ENCODE data around the gene DDX27.
"Not testable (repeated sequence)": the region's sequence is repeated elsewhere in the genome, so short reads cannot be mapped to it uniquely, and the experiment has no call there.

The DDX27 gene

DNA sequence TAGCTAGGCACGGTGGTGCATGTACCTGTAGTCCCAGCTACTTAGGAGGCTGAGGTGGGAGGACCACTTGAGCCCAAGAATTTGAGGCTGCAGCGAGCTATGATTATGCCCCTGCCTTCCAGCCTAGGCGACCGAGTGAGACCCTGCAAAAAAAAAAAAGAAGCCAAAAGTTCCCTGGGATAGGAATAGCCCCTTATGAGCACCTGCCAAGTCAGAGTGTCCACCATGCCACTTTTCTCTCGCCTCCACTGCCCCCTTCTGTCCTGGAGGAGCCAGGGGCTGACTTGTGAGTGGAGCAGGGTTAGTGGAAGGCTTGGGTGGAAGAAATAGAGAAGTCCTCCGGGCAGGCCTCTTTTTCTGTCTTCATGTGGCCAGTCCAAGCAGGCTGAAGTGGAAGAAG is 12.1 kb upstream of the DDX27 start:
- DNase-seq (ENCODE audit: low read depth in 2 of 2), result no peak

DNA sequence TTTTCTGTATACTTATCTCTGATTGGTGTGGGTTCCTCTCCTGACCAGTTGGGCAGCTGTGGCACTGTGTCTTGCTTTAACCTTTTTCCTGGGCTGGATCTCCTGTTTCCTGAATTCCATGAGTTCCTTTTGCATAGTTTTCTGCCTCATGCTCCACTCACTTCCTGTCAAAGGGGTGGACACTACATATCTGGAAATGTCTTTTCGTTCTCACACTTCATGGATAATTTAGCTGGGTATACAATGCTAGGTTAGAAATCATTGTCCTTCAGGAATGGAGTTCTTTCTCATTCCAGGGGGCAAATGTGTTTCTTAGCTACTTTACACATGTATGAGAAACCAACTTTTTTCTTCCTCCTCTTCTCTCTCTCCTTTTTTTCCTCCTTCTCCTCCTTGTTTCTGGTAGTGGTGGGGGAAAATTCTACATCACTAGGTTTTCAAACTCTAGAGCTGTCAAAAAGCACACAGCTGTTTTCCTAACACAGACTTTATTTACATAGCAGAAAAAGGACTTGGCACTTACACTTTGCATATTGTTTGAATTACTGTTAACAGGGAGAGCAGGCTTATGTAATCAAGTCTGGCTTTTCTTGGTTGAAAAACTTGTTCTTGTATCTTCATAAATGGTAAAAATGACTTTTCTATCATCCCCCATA is 9.0 kb upstream of the DDX27 start:
- no peak for DNase-seq (ENCODE audit: low read depth in 2 of 2)

DNA sequence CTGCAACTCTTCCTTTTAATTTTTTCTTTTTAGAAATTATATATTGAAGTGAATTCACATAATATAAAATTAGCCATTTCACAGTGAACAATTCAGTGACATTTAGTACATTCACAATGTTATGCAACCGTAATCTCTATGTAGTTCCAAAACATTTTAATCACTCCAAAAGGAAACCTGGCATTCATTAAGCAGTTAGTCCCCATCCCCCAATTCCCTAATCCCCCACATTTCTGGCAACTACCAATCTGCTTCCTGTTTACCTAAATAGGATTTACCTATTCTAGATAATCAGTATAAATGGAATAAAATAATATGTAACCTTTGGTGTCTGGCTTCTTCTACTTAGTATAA is 8.5 kb upstream of the DDX27 start:
- no peak for DNase-seq (ENCODE audit: low read depth in 2 of 2)

DNA sequence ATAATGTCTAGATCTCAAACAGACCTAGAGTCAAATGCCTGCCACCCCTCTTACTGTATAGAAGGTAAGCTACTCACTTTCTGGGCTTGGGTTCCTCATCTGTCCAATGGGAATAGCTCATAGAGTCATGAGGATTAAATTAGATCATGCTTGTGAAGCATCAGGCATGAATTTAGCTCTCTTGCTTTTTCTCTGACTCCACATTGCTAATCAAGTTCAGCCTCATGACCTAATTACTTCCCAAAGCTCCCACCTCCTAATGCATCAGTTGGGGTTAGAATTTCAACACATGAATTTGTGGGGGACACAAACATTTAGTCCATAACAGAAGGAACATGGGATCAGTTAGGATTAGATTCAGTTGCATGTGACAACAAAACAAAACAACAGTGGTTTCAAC is 4.6 kb upstream of the DDX27 start:
- no peak for DNase-seq (ENCODE audit: low read depth in 2 of 2)

DNA sequence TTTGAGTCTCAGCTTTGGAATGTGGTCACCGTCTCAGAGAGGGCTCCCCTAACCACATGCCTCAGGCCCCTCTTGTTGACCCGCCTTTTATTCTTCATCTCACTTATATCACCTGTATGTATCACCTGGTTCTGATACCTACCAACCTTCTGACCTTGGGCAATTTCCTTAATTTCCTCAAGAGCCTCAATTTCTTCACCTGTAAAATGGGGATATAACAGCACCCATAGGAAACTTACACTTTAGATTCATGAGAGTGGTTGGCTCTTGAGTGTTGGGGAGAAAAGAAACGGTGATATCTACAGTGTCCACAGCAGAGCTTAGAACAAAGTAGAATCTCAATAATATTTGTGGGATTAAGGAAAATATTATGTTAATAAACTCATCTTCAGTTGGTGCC is 4.0 kb upstream of the DDX27 start:
- no peak for DNase-seq (ENCODE audit: low read depth in 2 of 2)

DNA sequence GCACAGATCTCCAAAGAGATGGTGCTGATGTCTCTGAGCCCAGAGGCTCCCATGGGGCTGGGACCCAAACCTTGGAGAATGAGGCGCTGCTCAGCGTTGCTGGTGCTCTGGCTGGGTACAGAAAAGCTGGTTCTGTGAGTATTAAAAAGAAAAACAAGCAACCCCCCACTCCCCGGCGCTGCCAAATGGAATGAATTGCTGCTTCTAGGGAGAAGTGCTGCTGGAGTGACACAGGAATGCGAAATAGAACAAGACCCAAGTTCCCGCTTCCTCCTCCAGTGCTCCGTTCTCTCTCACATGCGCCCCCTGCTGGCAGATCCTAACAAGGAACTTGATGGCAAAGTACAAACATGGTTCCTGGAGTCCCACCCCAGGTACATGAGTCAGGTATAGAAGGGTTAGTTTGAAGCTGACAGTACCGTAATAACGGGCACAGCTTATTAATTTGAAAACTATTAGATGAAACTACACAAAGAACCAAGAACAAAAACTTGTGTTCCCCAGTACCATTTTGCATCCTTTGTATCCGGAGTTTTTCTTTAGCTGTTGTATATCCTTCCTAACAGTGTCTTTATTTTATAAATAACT is 2.1 kb upstream of the DDX27 start:
- DNase-seq (ENCODE audit: low read depth in 2 of 2), result peak; percentile 85 to 99

DNA sequence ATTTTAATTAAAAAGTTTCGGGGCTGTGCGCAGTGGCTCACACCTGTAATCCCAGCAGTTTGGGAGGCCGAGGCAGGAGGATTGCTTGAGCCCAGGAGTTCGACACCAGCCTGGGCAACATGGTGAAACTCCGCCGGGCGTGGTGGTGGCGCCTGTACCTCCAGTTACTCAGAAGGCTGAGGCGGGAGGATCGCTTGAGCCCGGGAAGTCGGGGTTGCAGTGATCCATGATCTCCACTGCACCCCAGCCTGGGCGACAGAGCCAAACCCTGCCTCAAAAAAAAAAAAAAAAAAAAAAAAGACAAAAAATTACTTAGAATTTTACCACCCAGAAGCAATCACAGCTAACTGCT is 501 bp upstream of the DDX27 start:
- DNase-seq (ENCODE audit: low read depth in 2 of 2), result not testable (repeated sequence)

DNA sequence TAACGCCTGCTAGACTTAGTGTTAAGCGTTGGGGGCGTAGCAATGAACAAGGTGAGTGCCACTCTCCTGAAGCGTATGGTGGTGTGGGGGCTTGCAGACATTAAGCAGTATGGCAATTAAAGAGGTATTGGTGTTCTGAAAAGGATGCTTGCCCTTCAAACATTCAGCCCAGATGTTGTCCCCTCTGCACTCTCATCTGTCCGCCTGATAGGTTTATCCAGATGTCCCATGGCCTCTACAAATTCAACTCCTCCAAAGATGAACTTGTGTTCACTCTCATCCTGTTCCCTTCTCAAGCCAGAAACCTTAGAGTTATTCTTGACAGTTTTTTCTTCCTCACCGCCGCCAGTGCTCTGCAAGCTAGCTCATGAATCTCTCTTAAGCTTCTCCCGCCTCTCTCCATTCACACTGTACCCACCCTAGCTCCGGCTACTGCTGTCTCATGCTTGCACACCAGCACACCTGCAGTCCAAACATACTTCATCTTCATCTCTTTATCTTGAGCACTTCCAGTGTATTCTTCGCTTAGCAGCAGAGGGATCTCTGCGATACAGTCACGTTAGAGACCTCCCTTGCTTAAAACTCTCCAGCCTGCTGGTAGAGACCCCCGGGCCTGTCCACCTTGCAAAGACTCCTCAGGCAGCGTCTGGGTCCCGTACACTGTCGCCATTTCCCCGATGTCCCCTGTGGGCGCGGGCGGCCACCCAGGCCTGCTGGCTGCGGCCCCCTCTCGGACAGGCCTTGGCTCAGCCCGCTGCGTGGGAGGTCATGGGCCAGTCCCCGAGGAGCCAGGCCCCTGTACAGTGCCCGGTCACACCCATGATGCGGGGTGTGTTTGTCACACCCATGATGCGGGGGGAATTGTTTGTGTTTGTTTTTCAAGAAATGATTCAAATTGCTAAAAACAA is 962 bp downstream of the DDX27 start:
- DNase-seq (ENCODE audit: low read depth in 2 of 2), result no peak

DNA sequence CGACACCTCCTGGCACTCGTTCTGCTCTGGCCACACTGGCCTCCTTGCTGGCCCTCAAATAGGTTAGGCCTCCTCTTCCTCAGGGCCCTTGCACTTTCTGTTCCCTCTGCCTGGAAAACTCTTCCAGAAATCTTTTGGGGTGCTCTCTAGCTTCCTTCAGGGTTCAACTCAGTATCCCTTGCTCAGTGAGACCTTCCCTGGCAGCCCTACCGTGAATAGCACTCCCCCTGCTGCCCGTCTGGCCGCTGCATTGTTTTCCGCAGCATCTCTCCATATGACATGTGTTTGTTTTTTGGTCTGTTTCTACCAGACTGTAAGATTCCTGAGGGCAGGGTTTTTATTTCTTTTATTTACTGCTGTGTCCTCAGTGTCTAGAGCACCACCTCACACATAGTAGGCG is 6.7 kb downstream of the DDX27 start:
- no peak for DNase-seq (ENCODE audit: low read depth in 2 of 2)

DNA sequence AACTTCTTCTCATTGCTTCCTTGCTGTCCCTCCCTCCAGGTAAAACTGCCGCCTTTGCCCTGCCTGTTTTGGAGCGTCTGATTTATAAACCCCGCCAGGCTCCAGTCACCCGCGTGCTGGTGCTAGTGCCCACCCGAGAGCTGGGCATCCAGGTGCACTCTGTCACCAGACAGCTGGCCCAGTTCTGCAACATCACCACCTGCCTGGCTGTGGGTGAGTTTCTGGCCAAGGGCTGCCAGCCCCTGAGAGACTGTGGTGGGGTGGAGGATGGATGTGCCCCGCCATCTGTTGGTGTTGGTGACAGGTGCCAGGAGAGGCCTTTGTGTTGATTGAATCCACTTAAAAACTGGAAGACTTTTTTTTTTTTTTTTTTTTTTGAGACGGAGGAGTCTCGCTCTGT is 9.5 kb downstream of the DDX27 start:
- DNase-seq (ENCODE audit: low read depth in 2 of 2), result no peak

DNA sequence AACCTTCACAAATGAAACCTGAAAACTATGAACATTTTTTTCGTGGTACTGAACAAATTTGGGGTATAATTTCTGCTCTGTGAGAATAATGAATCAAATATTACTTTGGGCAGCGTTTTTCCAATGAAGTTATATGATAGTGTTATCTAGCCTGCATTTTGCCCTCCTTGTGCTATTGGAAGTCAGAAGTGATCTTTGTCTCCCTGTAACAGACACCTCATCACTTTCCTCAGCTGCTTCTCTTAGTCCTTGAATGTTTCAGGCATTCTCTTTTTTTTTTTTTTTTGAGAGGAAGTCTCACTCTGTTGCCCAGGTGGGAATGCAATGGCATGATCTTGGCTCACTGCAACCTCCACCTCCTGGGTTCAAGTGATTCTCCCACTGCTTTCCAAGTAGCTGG is 10.2 kb downstream of the DDX27 start:
- no peak for DNase-seq (ENCODE audit: low read depth in 2 of 2)

DNA sequence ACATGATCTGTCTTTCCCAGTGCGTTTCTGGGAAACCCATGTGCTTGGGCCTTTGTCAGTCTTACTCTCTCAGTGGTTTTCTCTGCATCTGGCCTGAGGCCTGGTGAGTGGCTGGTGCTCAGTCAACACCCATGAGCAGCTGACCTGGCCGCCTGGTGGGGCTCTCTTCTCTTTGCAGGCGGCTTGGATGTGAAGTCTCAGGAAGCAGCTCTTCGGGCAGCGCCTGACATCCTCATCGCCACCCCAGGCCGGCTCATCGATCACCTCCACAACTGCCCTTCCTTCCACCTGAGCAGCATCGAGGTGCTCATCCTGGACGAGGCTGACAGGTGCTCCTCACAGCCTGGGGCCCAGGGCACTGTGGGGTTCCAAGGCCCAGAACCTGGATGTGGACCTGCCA is 10.8 kb downstream of the DDX27 start:
- no peak for DNase-seq (ENCODE audit: low read depth in 2 of 2)

DNA sequence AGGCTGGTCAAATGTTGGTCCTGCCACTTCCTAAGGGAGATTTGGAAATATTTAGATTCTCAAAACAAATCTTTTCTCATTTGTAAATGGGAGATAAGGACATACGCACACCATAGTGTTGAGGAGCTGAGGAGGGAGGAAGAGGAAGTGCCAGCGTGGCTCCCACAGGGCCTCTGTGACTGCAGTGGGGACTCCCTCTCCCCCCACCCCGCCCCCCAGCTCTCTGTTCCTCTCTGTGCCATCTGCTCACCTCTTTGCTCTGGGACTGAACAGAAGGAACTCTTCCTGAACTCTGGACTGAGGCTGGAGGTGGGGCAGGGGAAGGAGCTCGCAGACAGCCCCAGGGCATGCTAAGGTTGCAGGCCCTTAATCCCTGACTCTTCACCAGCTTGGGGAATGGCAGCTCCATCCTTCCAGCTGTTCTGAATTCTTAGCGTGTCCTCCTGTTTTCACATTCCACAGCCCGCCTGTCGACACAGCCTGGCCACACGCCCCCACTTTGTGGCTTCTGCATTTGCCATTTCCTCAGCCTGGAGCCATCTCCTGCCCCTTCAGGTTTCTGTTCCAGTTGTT is 11.4 kb downstream of the DDX27 start:
- DNase-seq (ENCODE audit: low read depth in 2 of 2), result no peak

DNA sequence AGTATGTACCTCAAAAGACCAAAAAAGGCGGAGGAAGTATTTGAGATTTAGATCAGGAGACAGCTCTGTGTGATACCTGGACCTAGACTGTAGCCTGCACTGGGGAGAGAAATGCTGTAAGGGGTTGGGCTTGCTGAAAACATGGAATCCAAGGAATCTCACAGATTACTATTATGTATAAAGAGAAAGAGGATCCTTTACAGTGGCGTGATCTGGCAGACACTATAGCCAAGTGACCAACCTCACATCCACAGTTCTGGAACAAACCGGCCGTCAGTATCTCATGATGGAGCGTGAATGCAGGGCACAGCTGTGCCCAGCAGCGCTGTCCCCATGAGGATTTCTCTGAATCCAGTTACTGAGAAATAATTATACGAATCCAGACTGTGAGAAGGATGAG is 12.3 kb downstream of the DDX27 start:
- DNase-seq (ENCODE audit: low read depth in 2 of 2), result no peak

DNA sequence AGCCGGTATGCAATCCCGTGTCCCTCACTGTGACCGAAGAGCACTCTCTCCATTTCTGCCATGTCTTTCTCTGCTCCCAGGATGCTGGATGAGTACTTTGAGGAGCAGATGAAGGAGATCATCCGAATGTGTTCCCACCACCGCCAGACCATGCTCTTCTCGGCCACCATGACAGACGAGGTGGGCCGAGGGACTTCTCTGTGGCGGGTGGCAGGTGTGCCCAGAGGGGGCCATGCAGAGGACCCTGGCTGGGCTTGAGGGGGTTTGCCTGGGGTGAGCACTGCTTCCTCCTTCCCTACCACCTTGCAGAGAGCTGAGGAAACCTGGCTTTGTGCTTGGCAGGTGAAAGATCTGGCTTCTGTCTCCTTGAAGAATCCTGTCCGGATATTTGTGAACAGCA is 14.0 kb downstream of the DDX27 start:
- no peak for DNase-seq (ENCODE audit: low read depth in 2 of 2)

DNA sequence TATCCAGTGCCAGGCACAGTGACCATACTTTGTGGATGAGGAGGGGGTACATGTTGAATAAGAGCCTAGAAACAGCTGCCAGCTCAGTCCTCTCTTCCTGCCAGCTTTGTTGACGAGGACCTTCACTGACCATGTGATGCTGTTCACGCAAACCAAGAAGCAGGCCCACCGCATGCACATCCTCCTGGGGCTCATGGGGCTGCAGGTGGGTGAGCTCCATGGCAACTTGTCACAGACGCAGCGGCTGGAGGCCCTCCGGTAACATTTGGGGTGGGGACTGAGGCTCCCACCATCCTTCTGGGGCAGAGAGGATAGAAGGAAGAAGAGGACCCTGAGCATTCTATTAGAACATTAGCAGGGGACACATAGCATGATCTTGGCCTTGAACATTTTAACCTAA is 15.6 kb downstream of the DDX27 start:
- no peak for DNase-seq (ENCODE audit: low read depth in 2 of 2)

DNA sequence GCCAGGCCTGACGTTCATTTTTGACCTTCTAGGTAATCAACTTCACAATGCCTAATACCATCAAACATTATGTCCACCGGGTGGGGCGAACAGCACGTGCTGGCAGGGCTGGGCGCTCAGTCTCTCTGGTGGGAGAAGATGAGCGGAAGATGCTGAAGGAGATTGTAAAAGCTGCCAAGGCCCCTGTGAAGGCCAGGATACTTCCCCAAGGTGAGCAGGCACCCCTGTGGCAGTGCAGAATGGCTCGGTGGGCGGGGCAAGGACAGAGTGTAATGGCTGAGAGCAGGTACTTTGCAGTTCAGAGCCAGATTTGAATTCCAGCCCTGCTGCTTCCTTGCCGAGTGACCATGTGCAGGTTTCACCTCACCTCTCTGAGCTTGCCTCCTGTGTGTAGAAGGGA is 17.1 kb downstream of the DDX27 start:
- DNase-seq (ENCODE audit: low read depth in 2 of 2), result no peak

DNA sequence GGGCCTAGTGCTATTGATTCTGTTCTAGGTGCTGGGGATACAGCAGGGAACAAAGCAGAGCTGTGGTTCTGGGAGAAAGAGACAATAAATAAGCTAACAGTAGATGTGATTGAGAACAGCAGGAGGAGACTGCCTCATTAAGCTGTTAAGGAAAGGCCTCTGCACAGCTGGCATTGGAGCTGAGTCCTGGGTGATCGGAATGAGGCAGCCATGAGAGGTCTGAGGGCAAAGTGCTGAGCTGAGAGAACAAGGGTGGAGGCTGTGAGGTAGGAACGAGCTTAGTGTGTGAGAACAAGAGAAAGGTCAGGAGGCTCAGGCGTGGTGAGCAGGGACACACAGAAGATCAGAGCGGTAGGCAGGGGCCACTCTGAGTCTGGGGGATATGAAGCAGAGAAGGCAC is 18.3 kb downstream of the DDX27 start:
- no peak for DNase-seq (ENCODE audit: low read depth in 2 of 2)

DNA sequence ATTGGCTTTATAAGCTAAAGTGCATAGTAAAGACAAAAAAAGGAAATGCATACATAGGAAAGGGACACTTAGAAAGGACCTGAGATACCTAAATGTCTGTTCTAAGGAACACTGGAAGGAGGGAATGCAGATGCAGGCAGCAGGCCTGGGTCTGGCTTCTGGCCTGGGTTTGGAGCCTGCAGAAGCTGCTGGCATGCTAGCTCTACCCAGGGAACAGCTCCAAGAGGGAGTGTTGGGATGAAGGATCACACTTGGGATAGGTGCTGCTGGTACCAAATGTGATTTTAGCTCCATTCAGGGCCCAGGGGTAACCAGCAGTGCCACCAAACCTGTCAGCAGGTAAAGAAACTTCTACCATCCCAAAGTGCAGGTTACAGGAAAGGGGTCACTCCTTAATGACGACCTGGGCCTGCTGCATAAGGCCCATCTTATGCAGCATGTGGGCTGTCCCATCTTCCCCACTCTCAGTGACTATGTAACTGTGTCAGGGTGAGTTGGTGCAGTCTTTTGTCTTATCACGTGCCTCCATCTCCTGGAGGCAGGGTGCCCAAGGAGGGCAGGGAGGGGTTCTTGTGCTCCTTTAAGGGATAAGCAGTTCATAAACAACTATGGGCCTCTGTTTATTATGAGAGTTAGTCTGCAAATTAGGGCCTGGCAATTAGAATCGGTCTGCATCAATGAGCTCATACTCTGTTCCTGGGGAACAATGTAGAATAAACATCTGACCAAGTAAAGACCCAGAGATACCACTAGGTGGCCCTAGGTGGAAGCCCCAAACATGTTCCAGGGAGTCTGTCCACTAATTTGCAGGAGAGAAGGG is 26.9 kb downstream of the DDX27 start:
- no peak for DNase-seq (ENCODE audit: low read depth in 2 of 2)

DNA sequence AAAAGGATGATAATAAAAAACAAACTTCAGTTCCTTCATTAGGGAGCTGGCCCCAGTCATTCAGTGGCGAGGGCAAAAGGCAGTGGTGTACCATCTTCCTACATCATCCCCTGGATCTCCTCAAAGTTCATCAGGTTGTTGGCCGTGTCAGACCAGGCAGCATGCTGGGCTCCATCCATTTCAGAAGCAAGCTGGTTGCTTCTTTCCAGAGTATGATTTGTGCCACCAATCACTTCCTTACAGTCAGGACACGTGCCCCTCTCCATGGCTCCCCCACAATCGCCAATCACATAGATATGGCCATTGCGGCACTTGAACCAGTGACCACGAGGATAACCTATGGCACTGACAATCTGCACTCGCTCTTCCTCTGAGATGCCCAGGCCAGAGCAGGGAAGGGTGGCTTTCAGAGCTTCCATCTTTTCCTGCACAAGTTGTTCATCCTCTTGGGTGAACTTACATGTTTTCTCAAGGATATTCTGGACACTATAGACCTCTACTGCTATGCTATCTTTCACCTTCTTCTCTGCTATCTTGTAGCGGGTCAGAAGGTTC is 28.0 kb downstream of the DDX27 start:
- DNase-seq (ENCODE audit: low read depth in 2 of 2), result no peak

DNA sequence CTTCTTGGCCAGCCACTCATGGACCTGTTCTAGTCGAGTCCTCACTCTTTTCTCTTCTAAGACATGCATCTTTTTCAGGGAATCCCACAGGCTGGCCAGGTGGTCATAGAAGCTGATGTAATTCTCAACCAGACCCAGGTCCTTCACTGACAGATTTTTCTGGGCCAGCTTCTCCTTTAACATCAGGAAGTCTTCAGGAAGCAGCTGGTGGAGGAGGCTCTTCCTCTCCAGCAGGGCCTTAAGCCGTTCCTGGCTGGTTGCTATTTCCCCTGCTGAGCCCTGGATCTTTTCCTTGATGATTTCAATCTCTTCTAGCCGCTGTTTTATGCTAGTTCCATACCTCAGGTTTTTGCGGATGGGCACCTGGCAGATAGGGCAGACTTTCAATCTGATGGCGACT is 28.6 kb downstream of the DDX27 start:
- DNase-seq (ENCODE audit: low read depth in 2 of 2), result no peak

DNA sequence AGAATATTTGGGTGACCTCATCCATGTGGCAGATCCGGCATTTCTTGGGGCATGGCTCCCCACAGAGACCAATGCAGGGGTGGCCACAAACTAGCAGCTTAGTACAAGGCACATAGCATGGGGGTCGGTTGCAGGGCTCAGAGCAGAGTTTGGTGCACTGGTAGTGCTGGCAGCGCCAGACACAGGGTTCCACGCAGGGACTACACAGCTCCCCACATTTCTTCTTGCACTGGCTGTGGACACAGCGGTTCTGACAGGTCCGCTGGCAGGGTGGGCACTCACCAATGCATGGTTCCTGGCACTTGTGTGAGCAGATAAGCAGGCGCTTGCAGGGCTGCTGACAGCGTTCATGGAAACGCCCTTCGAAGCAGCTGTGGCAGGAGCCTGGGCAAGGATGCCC is 29.1 kb downstream of the DDX27 start:
- DNase-seq (ENCODE audit: low read depth in 2 of 2), result no peak

Measured in stimulated activated CD4-positive, alpha-beta T cell treated with anti-CD3 and anti-CD28 coated beads, Interleukin-12 subunit alpha, Interleukin-12 subunit beta, amount 100 ng/mL, for 24 hours (primary cell).